GM10248 (cell line): ENCODE data around the gene PDE6G.

ENCODE experiments used
- CTCF ChIA-PET: fragments of 300-600 bp; sonication (Branson Sonifier 250); formaldehyde crosslinking; extraction: SDS; loops from one replicate; lab custom pipeline; 2021; ENCODE audit warnings: antibody characterized with exemption; lab: Yijun Ruan, JAX
- POLR2A ChIA-PET: fragments of 350-650 bp; sonication (Branson Sonifier 250); formaldehyde crosslinking; extraction: SDS; loops from one replicate; lab custom pipeline; 2020; ENCODE audit warnings: antibody characterized with exemption; lab: Yijun Ruan, JAX
- DNase-seq: peaks from one replicate; pipeline ENCODE4 v3.0.0; 2012; ENCODE audit errors: extremely low spot score
- TF ChIP-seq, protein P1 (sequence below): IDR thresholded peaks from 2 replicates; pipeline ENCODE4 v1.5.1; 2012; ENCODE audit warnings: mild to moderate bottlenecking, low read depth; ENCODE audit errors: extremely low read depth, missing control alignments, control extremely low read depth

The PDE6G gene

GRCh38 chr17:81601525-81602120 is 54.7 kb downstream of the PDE6G start:
- ChIA-PET POLR2A (no interaction called here), CTCF (interaction anchor here (0.6 to 3.4 kb wide), 36 partner anchors 8 to 349 kb away, joined by 3 to 27 read pairs (median 6); partner anchors contain the start of genes FAAP100 and NPLOC4)
- peak; percentile 77 for DNase-seq
- TF ChIP-seq, protein P1, sequence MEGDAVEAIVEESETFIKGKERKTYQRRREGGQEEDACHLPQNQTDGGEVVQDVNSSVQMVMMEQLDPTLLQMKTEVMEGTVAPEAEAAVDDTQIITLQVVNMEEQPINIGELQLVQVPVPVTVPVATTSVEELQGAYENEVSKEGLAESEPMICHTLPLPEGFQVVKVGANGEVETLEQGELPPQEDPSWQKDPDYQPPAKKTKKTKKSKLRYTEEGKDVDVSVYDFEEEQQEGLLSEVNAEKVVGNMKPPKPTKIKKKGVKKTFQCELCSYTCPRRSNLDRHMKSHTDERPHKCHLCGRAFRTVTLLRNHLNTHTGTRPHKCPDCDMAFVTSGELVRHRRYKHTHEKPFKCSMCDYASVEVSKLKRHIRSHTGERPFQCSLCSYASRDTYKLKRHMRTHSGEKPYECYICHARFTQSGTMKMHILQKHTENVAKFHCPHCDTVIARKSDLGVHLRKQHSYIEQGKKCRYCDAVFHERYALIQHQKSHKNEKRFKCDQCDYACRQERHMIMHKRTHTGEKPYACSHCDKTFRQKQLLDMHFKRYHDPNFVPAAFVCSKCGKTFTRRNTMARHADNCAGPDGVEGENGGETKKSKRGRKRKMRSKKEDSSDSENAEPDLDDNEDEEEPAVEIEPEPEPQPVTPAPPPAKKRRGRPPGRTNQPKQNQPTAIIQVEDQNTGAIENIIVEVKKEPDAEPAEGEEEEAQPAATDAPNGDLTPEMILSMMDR: peak; percentile 64
